HL-60 (cell line): ENCODE measurements around the gene MACROD2.

Experiments used
- POLR2AphosphoS5 ChIP-seq: IDR thresholded peaks from 2 replicates; pipeline ENCODE4 v1.6.1; 2012; ENCODE audit warnings: low read depth
- TF ChIP-seq, protein P1 (sequence below): IDR thresholded peaks from one replicate; pipeline ENCODE4 v1.5.1; 2011; ENCODE audit warnings: low read length, control low read depth, inconsistent platforms; ENCODE audit not compliant: insufficient read depth
- TF ChIP-seq, protein P2 (sequence below): IDR thresholded peaks from 2 replicates; pipeline ENCODE4 v1.6.1; 2012; ENCODE audit warnings: low read depth; ENCODE audit not compliant: insufficient replicate concordance

DNA sequence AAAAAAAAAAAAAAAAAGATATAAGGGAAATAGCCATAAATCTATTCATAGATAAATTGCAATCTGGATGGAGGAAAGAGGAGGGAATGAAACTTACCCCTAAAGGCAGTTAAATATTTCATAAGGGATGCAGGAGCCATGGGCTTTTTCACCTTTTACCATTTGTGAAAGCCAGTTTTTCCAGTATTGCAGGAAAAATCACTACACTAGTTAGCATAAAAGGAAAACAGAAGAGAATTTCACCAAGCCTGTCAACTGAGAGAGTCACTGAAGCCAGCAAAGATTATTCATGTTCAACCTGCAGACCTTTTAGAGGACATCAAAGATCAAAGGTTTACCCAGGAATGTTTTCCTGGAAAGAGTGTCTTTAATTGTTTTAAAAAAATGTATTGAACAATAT, 1608.2 kb downstream of the MACROD2 start:
- TF ChIP-seq, protein P1, sequence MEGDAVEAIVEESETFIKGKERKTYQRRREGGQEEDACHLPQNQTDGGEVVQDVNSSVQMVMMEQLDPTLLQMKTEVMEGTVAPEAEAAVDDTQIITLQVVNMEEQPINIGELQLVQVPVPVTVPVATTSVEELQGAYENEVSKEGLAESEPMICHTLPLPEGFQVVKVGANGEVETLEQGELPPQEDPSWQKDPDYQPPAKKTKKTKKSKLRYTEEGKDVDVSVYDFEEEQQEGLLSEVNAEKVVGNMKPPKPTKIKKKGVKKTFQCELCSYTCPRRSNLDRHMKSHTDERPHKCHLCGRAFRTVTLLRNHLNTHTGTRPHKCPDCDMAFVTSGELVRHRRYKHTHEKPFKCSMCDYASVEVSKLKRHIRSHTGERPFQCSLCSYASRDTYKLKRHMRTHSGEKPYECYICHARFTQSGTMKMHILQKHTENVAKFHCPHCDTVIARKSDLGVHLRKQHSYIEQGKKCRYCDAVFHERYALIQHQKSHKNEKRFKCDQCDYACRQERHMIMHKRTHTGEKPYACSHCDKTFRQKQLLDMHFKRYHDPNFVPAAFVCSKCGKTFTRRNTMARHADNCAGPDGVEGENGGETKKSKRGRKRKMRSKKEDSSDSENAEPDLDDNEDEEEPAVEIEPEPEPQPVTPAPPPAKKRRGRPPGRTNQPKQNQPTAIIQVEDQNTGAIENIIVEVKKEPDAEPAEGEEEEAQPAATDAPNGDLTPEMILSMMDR = no peak
- TF ChIP-seq, protein P2, sequence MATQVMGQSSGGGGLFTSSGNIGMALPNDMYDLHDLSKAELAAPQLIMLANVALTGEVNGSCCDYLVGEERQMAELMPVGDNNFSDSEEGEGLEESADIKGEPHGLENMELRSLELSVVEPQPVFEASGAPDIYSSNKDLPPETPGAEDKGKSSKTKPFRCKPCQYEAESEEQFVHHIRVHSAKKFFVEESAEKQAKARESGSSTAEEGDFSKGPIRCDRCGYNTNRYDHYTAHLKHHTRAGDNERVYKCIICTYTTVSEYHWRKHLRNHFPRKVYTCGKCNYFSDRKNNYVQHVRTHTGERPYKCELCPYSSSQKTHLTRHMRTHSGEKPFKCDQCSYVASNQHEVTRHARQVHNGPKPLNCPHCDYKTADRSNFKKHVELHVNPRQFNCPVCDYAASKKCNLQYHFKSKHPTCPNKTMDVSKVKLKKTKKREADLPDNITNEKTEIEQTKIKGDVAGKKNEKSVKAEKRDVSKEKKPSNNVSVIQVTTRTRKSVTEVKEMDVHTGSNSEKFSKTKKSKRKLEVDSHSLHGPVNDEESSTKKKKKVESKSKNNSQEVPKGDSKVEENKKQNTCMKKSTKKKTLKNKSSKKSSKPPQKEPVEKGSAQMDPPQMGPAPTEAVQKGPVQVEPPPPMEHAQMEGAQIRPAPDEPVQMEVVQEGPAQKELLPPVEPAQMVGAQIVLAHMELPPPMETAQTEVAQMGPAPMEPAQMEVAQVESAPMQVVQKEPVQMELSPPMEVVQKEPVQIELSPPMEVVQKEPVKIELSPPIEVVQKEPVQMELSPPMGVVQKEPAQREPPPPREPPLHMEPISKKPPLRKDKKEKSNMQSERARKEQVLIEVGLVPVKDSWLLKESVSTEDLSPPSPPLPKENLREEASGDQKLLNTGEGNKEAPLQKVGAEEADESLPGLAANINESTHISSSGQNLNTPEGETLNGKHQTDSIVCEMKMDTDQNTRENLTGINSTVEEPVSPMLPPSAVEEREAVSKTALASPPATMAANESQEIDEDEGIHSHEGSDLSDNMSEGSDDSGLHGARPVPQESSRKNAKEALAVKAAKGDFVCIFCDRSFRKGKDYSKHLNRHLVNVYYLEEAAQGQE = no peak
- TF ChIP-seq POLR2AphosphoS5 = no peak
